ENCODE results near the gene POLR2A. TPM values are rescaled to one million over a fixed set of nuclear protein-coding genes. Genes with fewer than 3 reads are reported as not detected.
"Not testable (repeated sequence)": the region's sequence is repeated elsewhere in the genome, so short reads cannot be mapped to it uniquely, and the experiment has no call there.

POLR2A gene
- total and polyA plus RNA-seq, 12 donors: 8.4 to 61.7 (median 48.4) TPM

GRCh38 chr17:7468804-7469389, 15.3 kb upstream of the POLR2A start:
- no peak for TF ChIP-seq CTCF (IDR thresholded peaks at IDR 0.05)
- no peak for DNase-seq
- Histone ChIP-seq H3K27me3 (no peaks in the 10 kb centered on the region), H3K4me3 (no peak overlapping the region), H3K36me3 (peaks cover 0 to 38% (median 0%) of the 10 kb centered on the region in 9 donors), H3K4me1 (peaks cover 14 to 73% (median 51%) of the 10 kb centered on the region in 9 donors), H3K27ac (peak overlapping the region in 2 of 10 donors; percentile 10 to 82), H3K9me3 (no peaks in the 10 kb centered on the region)
- ATAC-seq: no peak
- intact Hi-C loops (cut with DNase I): loop anchor here in 1 of 10 donors (1.0 kb wide), 1 partner anchor 9 kb away; no protein-coding TSS in a partner anchor
- WGBS, 2 donors: 77 to 85% methylated on average over 12 of the region's 12 CpGs

- 92 to 93% methylated on average over 12 of the region's 12 CpGs for WGBS, 2 donors
- Histone ChIP-seq H3K36me3 (peaks cover 0 to 36% (median 0%) of the 10 kb centered on the region in 9 donors), H3K4me1 (peaks cover 14 to 83% (median 60%) of the 10 kb centered on the region in 9 donors), H3K27ac (peak overlapping the region in 3 of 10 donors; percentile 0 to 82 (median 13))
- intact Hi-C loops (cut with DNase I); H3K27me3 ChIP-seq; DNase-seq; H3K4me3 ChIP-seq; ATAC-seq; H3K9me3 ChIP-seq: not testable (repeated sequence)
Measured at GRCh38 chr17:7469843-7470242, 14.3 kb upstream of the POLR2A start.

- ATAC-seq; intact Hi-C loops (cut with DNase I); DNase-seq; H3K9me3 ChIP-seq; H3K27me3 ChIP-seq; H3K4me3 ChIP-seq: not testable (repeated sequence)
- WGBS, 2 donors: 67 to 70% methylated on average over 8 of the region's 8 CpGs
- H3K36me3 ChIP-seq: peaks cover 0 to 35% (median 0%) of the 10 kb centered on the region in 9 donors
- peak overlapping the region in 4 of 10 donors; percentile 8 to 63 (median 45) for H3K27ac ChIP-seq
- peaks cover 18 to 89% (median 64%) of the 10 kb centered on the region in 9 donors for H3K4me1 ChIP-seq
Measured at GRCh38 chr17:7470457-7470973, 13.7 kb upstream of the POLR2A start.

GRCh38 chr17:7471729-7472128, 12.4 kb upstream of the POLR2A start:
- intact Hi-C loops (cut with DNase I): no loop called here
- Histone ChIP-seq H3K36me3 (peaks cover 0 to 22% (median 0%) of the 10 kb centered on the region in 9 donors), H3K4me3 (no peak overlapping the region), H3K27me3 (no peaks in the 10 kb centered on the region), H3K9me3 (no peaks in the 10 kb centered on the region), H3K4me1 (peaks cover 23 to 91% (median 65%) of the 10 kb centered on the region in 9 donors), H3K27ac (peak overlapping the region in 4 of 10 donors; percentile 2 to 63 (median 40))
- DNase-seq (no peak), ATAC-seq (no peak)
- no peak for TF ChIP-seq CTCF (IDR thresholded peaks at IDR 0.05)
- WGBS, 2 donors: 83 to 84% methylated on average over 2 of the region's 2 CpGs

GRCh38 chr17:7474767-7475166, 9.4 kb upstream of the POLR2A start:
- intact Hi-C loops (cut with DNase I): loop anchor here in 6 of 10 donors (5.0 kb wide), 4 partner anchors 32 to 213 kb away; partner anchors contain the start of genes FGF11 (in 3 of the 6), TMEM102 (in 3 of the 6), KCTD11 (in 1 of the 6) and TP53 (in 1 of the 6)
- WGBS, 2 donors: 88 to 95% methylated on average over 8 of the region's 8 CpGs
- not testable (repeated sequence) for DNase-seq, ATAC-seq, H3K27me3 ChIP-seq, H3K4me3 ChIP-seq, H3K9me3 ChIP-seq
- Histone ChIP-seq H3K36me3 (peaks cover 0 to 12% (median 0%) of the 10 kb centered on the region in 9 donors), H3K4me1 (peaks cover 31 to 84% (median 61%) of the 10 kb centered on the region in 9 donors), H3K27ac (peak overlapping the region in 8 of 10 donors; percentile 18 to 100 (median 100))
